Transverse colon (tissue), 4 donors: ENCODE measurements around the gene FARSB. TPM values are rescaled to one million over a fixed set of nuclear protein-coding genes. Genes with fewer than 3 reads are reported as not detected.

Experiments
- DNase-seq: peaks from one replicate; pipeline ENCODE4 v3.0.0-alpha.2; 2019
- H3K27ac ChIP-seq, 4 donors: fragments of 200-600 bp; sonication (generic); 2 replicates each; pipeline ENCODE4 v1.5.1; 2016 to 2018; ENCODE audit warnings: inconsistent platforms in 4 of 4
- H3K27me3 ChIP-seq: fragments of 200-600 bp; sonication (generic); 2 replicates; pipeline ENCODE4 v1.5.1; 2017; ENCODE audit warnings: inconsistent platforms
- H3K36me3 ChIP-seq, 4 donors: fragments of 200-600 bp; sonication (generic); 2 replicates each; pipeline ENCODE4 v1.5.1; 2017 to 2019; ENCODE audit warnings: inconsistent platforms in 4 of 4
- H3K4me1 ChIP-seq, 4 donors: fragments of 200-600 bp; sonication (generic); 2 replicates each; pipeline ENCODE4 v1.5.1; 2017 to 2020; ENCODE audit warnings: inconsistent platforms in 4 of 4
- H3K4me3 ChIP-seq, 4 donors: fragments of 200-600 bp; sonication (generic); 1 replicate in 1 of 4; 2 replicates in 3 of 4; pipeline versions ENCODE4 v1.5.1 to v1.6.1; 2017 to 2019; ENCODE audit warnings: inconsistent platforms in 4 of 4
- H3K9me3 ChIP-seq, 2 donors: fragments of 200-600 bp; sonication (generic); 2 replicates each; pipeline ENCODE4 v1.5.1; 2017 to 2019; ENCODE audit warnings: inconsistent platforms in 2 of 2
- CTCF ChIP-seq, 5 experiments: fragments of 200-600 bp in 3 of 5; fragments of 450-650 bp in 2 of 5; sonication (generic) in 3 of 5; IDR thresholded peaks; 1 replicate in 2 of 5; 2 replicates in 3 of 5; pipeline ENCODE4 v1.5.1; 2016 to 2017; ENCODE audit warnings: antibody characterized with exemption in 5 of 5, inconsistent platforms in 3 of 5, mild to moderate bottlenecking in 2 of 5, moderate library complexity in 1 of 5
- EP300 ChIP-seq: sonication (generic); formaldehyde crosslinking; IDR thresholded peaks from one replicate; pipeline ENCODE4 v1.6.1; 2017; ENCODE audit warnings: antibody characterized with exemption, low read depth
- POLR2A ChIP-seq: fragments of 450-650 bp; IDR thresholded peaks from one replicate; pipeline ENCODE4 v1.6.1; 2016; ENCODE audit warnings: antibody characterized with exemption, mild to moderate bottlenecking, moderate library complexity
- POLR2AphosphoS5 ChIP-seq, 3 donors: sonication (generic); formaldehyde crosslinking; IDR thresholded peaks; one replicate each; pipeline ENCODE4 v1.6.1; 2016; ENCODE audit warnings: antibody characterized with exemption in 3 of 3
- WGBS, 2 donors: methylation state at CpG; one replicate each; pipeline ENCODE4 v1.1.5; 2018; ENCODE audit warnings: low coverage in 1 of 2; 5-methylcytosine and 5-hydroxymethylcytosine counted together
- in situ Hi-C, 4 donors: fragments of 200-750 bp; cut with MboI; loops; one replicate each; pipeline versions ENCODE4 v1.15.0 to v1.15.1; 2017; ENCODE audit warnings: low sequenced_read_pairs in 3 of 4, low pct_ligation_motif_present in 1 of 4, low pct_unique_long_range_greater_than_20kb in 1 of 4
- intact Hi-C: fragments of 100-400 bp; cut with DNase I; formaldehyde crosslinking; loops from one replicate; pipeline ENCODE4 v1.15.1; 2023; ENCODE audit warnings: low total_unique reads
- total RNA-seq, 4 donors: library from RNA; depleted of rRNA; stranded (reverse); fragments of >200 nt; gene quantifications; one replicate each; pipeline ENCODE4 v1.1.0, GENCODE V29; 2016

Gene FARSB
- total RNA-seq, 4 donors from 2014 or later, result 7.2 to 18.6 (median 9.5) TPM

GRCh38 chr2:222525811-222526210 is 130.1 kb downstream of the FARSB start:
- in situ Hi-C loops, result no loop called here
- intact Hi-C loops, result no loop called here
- Histone ChIP-seq H3K9me3 (no peaks in the 10 kb centered on the region), H3K27me3 (no peaks in the 10 kb centered on the region), H3K4me1 (no peaks in the 10 kb centered on the region), H3K27ac (no peak overlapping the region), H3K36me3 (no peaks in the 10 kb centered on the region), H3K4me3 (no peak overlapping the region)
- WGBS, 2 donors, result 78 to 82% methylated on average over 4 to 5 of the region's 5 CpGs
- no peak for TF ChIP-seq POLR2AphosphoS5 (IDR thresholded peaks at IDR 0.05)
- no peak for TF ChIP-seq POLR2A
- TF ChIP-seq EP300, result no peak
- TF ChIP-seq CTCF (IDR thresholded peaks at IDR 0.05), result no peak
- DNase-seq, result no peak

GRCh38 chr2:222523783-222524544 is 131.9 kb downstream of the FARSB start:
- no peaks in the 10 kb centered on the region for H3K9me3 ChIP-seq
- no peaks in the 10 kb centered on the region for H3K27me3 ChIP-seq
- in situ Hi-C loops, result no loop called here
- peaks cover 0 to 5% (median 0%) of the 10 kb centered on the region in 4 donors for H3K4me1 ChIP-seq
- H3K27ac ChIP-seq, result no peak overlapping the region
- intact Hi-C loops, result no loop called here
- no peak for DNase-seq
- no peak overlapping the region for H3K4me3 ChIP-seq
- 86 to 100% methylated on average over 4 of the region's 4 CpGs for WGBS, 2 donors
- TF ChIP-seq CTCF (IDR thresholded peaks at IDR 0.05), result no peak
- no peak for TF ChIP-seq POLR2A
- TF ChIP-seq POLR2AphosphoS5 (IDR thresholded peaks at IDR 0.05), result no peak
- no peaks in the 10 kb centered on the region for H3K36me3 ChIP-seq

DNA sequence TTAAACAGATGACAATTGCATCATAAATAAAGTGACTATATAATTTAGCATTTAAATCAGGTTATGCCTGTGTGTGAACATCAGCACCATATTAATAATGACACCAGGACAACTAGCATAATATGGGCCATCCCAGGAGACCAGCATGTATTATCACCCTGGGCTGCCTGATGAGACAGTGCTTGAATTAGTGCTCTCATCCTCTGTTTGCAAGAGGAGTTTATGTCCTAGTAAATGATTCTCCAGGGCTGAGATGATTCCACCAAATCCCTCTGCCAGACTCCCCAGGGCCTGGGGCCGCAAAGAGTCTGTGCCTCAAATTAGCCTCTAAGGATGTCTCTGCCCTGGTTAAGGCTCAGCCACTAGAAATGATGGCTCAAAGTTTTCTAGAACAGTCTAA is 133.8 kb downstream of the FARSB start:
- in situ Hi-C loops, result no loop called here
- Histone ChIP-seq H3K27me3 (no peaks in the 10 kb centered on the region), H3K27ac (no peak overlapping the region), H3K4me3 (no peak overlapping the region), H3K9me3 (no peaks in the 10 kb centered on the region), H3K4me1 (peaks cover 5 to 23% (median 10%) of the 10 kb centered on the region in 4 donors), H3K36me3 (no peaks in the 10 kb centered on the region)
- intact Hi-C loops, result no loop called here
- DNase-seq, result no peak
- WGBS, 2 donors, result 44% methylated on average over 1 of the region's 1 CpG; no CpG with 5 or more reads in 1 of the 2 donors
- TF ChIP-seq EP300 (no peak), POLR2A (no peak), POLR2AphosphoS5 (IDR thresholded peaks at IDR 0.05) (no peak), CTCF (IDR thresholded peaks at IDR 0.05) (no peak)

DNA sequence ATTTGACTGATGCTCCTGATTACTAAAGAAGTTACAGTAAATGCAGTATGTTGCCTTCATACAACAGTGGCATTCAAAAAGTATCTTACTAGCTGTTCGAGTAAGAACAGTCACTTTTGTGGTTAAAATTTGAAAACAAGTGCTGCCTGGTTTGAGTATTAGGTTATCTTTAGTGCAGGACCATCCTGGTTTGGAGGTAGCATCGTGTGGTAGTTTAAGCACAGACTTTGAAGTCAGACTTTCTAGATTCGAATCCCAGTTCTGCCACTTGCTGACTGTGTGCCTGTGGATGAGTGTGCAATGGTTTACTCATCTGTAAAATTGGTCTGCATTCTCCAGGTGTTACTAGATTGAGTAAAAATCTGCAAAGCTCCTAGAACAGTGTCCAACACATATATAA is 134.8 kb downstream of the FARSB start:
- WGBS, 2 donors, result 80 to 89% methylated on average over 3 of the region's 3 CpGs
- Histone ChIP-seq H3K27ac (no peak overlapping the region), H3K4me1 (peaks cover 5 to 23% (median 10%) of the 10 kb centered on the region in 4 donors), H3K4me3 (no peak overlapping the region), H3K36me3 (no peaks in the 10 kb centered on the region), H3K27me3 (no peaks in the 10 kb centered on the region), H3K9me3 (no peaks in the 10 kb centered on the region)
- no peak for DNase-seq
- TF ChIP-seq POLR2A (no peak), EP300 (no peak), POLR2AphosphoS5 (IDR thresholded peaks at IDR 0.05) (no peak), CTCF (IDR thresholded peaks at IDR 0.05) (no peak)
- intact Hi-C loops, result no loop called here
- in situ Hi-C loops, result no loop called here

Other genes starting within 250 kb of the FARSB start
- gene SGPP2, start 231.5 kb downstream of the FARSB start, total RNA-seq, result 10 to 100 TPM; 26.5 to 56.5 (median 48.7) TPM
- under 1 TPM in 1 of 4 donors, not detected in 3; 0.80 TPM for gene MOGAT1, start 15.6 kb upstream of the FARSB start, total RNA-seq
- gene ACSL3, start 204.9 kb upstream of the FARSB start, total RNA-seq, result 10 to 100 TPM; 22.4 to 54.1 (median 42.3) TPM